ENCODE measurements around the gene DOCK9. TPM values are rescaled to one million over a fixed set of nuclear protein-coding genes. Genes with fewer than 3 reads are reported as not detected.

The DOCK9 gene
- total and polyA plus RNA-seq, 2 experiments from 2014 or later = 8.5 to 57.7 TPM

GRCh38 chr13:98886587-98887230, 91.2 kb downstream of the DOCK9 start (continued):
- TF ChIP-seq, protein P1, sequence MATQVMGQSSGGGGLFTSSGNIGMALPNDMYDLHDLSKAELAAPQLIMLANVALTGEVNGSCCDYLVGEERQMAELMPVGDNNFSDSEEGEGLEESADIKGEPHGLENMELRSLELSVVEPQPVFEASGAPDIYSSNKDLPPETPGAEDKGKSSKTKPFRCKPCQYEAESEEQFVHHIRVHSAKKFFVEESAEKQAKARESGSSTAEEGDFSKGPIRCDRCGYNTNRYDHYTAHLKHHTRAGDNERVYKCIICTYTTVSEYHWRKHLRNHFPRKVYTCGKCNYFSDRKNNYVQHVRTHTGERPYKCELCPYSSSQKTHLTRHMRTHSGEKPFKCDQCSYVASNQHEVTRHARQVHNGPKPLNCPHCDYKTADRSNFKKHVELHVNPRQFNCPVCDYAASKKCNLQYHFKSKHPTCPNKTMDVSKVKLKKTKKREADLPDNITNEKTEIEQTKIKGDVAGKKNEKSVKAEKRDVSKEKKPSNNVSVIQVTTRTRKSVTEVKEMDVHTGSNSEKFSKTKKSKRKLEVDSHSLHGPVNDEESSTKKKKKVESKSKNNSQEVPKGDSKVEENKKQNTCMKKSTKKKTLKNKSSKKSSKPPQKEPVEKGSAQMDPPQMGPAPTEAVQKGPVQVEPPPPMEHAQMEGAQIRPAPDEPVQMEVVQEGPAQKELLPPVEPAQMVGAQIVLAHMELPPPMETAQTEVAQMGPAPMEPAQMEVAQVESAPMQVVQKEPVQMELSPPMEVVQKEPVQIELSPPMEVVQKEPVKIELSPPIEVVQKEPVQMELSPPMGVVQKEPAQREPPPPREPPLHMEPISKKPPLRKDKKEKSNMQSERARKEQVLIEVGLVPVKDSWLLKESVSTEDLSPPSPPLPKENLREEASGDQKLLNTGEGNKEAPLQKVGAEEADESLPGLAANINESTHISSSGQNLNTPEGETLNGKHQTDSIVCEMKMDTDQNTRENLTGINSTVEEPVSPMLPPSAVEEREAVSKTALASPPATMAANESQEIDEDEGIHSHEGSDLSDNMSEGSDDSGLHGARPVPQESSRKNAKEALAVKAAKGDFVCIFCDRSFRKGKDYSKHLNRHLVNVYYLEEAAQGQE (IDR thresholded peaks at IDR 0.05; ENCODE audit: unreplicated experiment) = no peak
- no peak for TF ChIP-seq CREB1 (CRISPR knock-in tag; IDR thresholded peaks at IDR 0.05; ENCODE audit: low read depth)
- TF ChIP-seq EZH2phosphoT487 (IDR thresholded peaks at IDR 0.05; ENCODE audit: unreplicated experiment) = no peak
- no peak for TF ChIP-seq CTCF (conservative IDR thresholded peaks at IDR 0.05; ENCODE audit: low read depth in 2 of 2)

GRCh38 chr13:98885600-98885999, 92.3 kb downstream of the DOCK9 start:
- no peaks in the 10 kb centered on the region for H3K27me3 ChIP-seq (ENCODE audit: insufficient read depth)
- no peaks in the 10 kb centered on the region for H3K27me3 Mint-ChIP-seq (ENCODE audit: insufficient read depth, low read depth, poor library complexity)
- H3K4me3 Mint-ChIP-seq = no peak overlapping the region
- no peaks in the 10 kb centered on the region for H4K20me1 ChIP-seq (replicated peaks; ENCODE audit: insufficient read depth)
- H3K36me3 ChIP-seq (ENCODE audit: insufficient read depth) = peaks cover 11% of the 10 kb centered on the region
- H3K4me1 Mint-ChIP-seq = peaks cover 32% of the 10 kb centered on the region
- ATAC-seq (no peak), DNase-seq (ENCODE audit: low spot score) (no peak)
- no peak overlapping the region for H3K4me2 ChIP-seq
- no peaks in the 10 kb centered on the region for H3K79me2 ChIP-seq (replicated peaks; ENCODE audit: insufficient read depth)
- no peaks in the 10 kb centered on the region for H3F3A ChIP-seq (replicated peaks; ENCODE audit: low read depth)
- H3K27ac Mint-ChIP-seq = no peak overlapping the region
- H3K9me2 ChIP-seq (ENCODE audit: insufficient read depth) = no peaks in the 10 kb centered on the region
- H3K4me3 ChIP-seq = no peak overlapping the region
- TF ChIP-seq, protein P2, sequence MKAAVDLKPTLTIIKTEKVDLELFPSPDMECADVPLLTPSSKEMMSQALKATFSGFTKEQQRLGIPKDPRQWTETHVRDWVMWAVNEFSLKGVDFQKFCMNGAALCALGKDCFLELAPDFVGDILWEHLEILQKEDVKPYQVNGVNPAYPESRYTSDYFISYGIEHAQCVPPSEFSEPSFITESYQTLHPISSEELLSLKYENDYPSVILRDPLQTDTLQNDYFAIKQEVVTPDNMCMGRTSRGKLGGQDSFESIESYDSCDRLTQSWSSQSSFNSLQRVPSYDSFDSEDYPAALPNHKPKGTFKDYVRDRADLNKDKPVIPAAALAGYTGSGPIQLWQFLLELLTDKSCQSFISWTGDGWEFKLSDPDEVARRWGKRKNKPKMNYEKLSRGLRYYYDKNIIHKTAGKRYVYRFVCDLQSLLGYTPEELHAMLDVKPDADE (IDR thresholded peaks at IDR 0.05) = no peak
- TF ChIP-seq JUNB (IDR thresholded peaks at IDR 0.05; ENCODE audit: unreplicated experiment) (no peak), CREB1 (CRISPR knock-in tag; IDR thresholded peaks at IDR 0.05; ENCODE audit: low read depth) (no peak), ZNF462 (CRISPR knock-in tag; IDR thresholded peaks at IDR 0.05) (no peak), NANOG (IDR thresholded peaks at IDR 0.05; ENCODE audit: borderline replicate concordance) (no peak)
- no peaks in the 10 kb centered on the region for H3K9me3 Mint-ChIP-seq
- H3K4me1 ChIP-seq (ENCODE audit: insufficient read depth) = peaks cover 15% of the 10 kb centered on the region
- H3K27ac ChIP-seq (ENCODE audit: low read depth) = no peak overlapping the region
- H3K36me3 Mint-ChIP-seq (ENCODE audit: low read depth) = peaks cover 3% of the 10 kb centered on the region
- H2AFZ ChIP-seq = no peak overlapping the region
